ENCODE data around the gene UBE2I. TPM values are rescaled to one million over a fixed set of nuclear protein-coding genes. Genes with fewer than 3 reads are reported as not detected.

UBE2I gene
- total and polyA plus RNA-seq, 3 donors from 2014 or later = 116 to 143 (median 127) TPM

GRCh38 chr16:1313721-1314369 lies 4.4 kb downstream of the UBE2I start:
- Histone ChIP-seq H3K36me3 (ENCODE audit: low read depth, missing control alignments) (no peaks in the 10 kb centered on the region), H3K4me3 (no peak overlapping the region), H3K27me3 (no peaks in the 10 kb centered on the region), H3K4me1 (peaks cover 24% of the 10 kb centered on the region), H3K9me3 (no peaks in the 10 kb centered on the region), H3K27ac (no peak overlapping the region)
- intact Hi-C loops (cut with DNase I; ENCODE audit: low total_unique reads) = no loop called here
- WGBS, 2 donors = 89 to 91% methylated on average over 8 to 37 of the region's 38 CpGs
- TF ChIP-seq CTCF (IDR thresholded peaks at IDR 0.05) (no peak), POLR2A (IDR thresholded peaks at IDR 0.05) (no peak)
- no peak for DNase-seq

GRCh38 chr16:1314399-1315068 lies 5.1 kb downstream of the UBE2I start:
- intact Hi-C loops (cut with DNase I; ENCODE audit: low total_unique reads) = no loop called here
- TF ChIP-seq CTCF (IDR thresholded peaks at IDR 0.05) = no peak
- TF ChIP-seq POLR2A (IDR thresholded peaks at IDR 0.05) = no peak
- DNase-seq = no peak
- H3K27ac ChIP-seq = no peak overlapping the region
- H3K27me3 ChIP-seq = no peaks in the 10 kb centered on the region
- 87 to 88% methylated on average over 10 to 28 of the region's 28 CpGs for WGBS, 2 donors
- no peak overlapping the region for H3K4me3 ChIP-seq
- peaks cover 24% of the 10 kb centered on the region for H3K4me1 ChIP-seq
- H3K36me3 ChIP-seq (ENCODE audit: low read depth, missing control alignments) = no peaks in the 10 kb centered on the region
- no peaks in the 10 kb centered on the region for H3K9me3 ChIP-seq

- no peak for DNase-seq
- 84 to 86% methylated on average over 40 to 45 of the region's 46 CpGs for WGBS, 2 donors
- no peak overlapping the region for H3K27ac ChIP-seq
- no peaks in the 10 kb centered on the region for H3K27me3 ChIP-seq
- intact Hi-C loops (cut with DNase I; ENCODE audit: low total_unique reads) = no loop called here
- H3K36me3 ChIP-seq (ENCODE audit: low read depth, missing control alignments) = no peaks in the 10 kb centered on the region
- no peaks in the 10 kb centered on the region for H3K9me3 ChIP-seq
- H3K4me1 ChIP-seq = peaks cover 24% of the 10 kb centered on the region
- no peak for TF ChIP-seq POLR2A (IDR thresholded peaks at IDR 0.05)
- no peak for TF ChIP-seq CTCF (IDR thresholded peaks at IDR 0.05)
- H3K4me3 ChIP-seq = no peak overlapping the region
These were observed 5.9 kb downstream of the UBE2I start for GRCh38 chr16:1315081-1316032.

GRCh38 chr16:1316033-1316405 lies 6.6 kb downstream of the UBE2I start:
- Histone ChIP-seq H3K36me3 (ENCODE audit: low read depth, missing control alignments) (no peaks in the 10 kb centered on the region), H3K4me3 (no peak overlapping the region), H3K27ac (no peak overlapping the region), H3K4me1 (peaks cover 23% of the 10 kb centered on the region), H3K27me3 (no peaks in the 10 kb centered on the region), H3K9me3 (no peaks in the 10 kb centered on the region)
- intact Hi-C loops (cut with DNase I; ENCODE audit: low total_unique reads) = no loop called here
- DNase-seq = no peak
- TF ChIP-seq POLR2A (IDR thresholded peaks at IDR 0.05) (no peak), CTCF (IDR thresholded peaks at IDR 0.05) (no peak)
- 77 to 89% methylated on average over 7 to 14 of the region's 14 CpGs for WGBS, 2 donors
